K562 (cell line): ENCODE results near the gene ZNF48. TPM values are rescaled to one million over a fixed set of nuclear protein-coding genes. Genes with fewer than 3 reads are reported as not detected.

Experiments
- ATAC-seq: fragments of 200-7000 bp; cut with Tn5 transposase; 3 replicates; pipeline ENCODE4 v1.9.1; 2020; ENCODE audit warnings: moderate library complexity
- BruUV-seq: library from RNA; stranded (reverse); fragments of 400-500 nt; replicated peaks from 2 replicates; lab custom pipeline; 2021; lab: Mats Ljungman, UMichigan
- CTCF ChIA-PET: fragments of 300-600 bp; formaldehyde crosslinking; extraction: SDS; loops from one replicate; lab custom pipeline; 2021; ENCODE audit warnings: low intra/inter-chr PET ratio; lab: Yijun Ruan, JAX
- POLR2A ChIA-PET: fragments of 300-600, 350-650 bp; sonication (Branson Sonifier 250); formaldehyde crosslinking; extraction: SDS; loops from one replicate; lab custom pipeline; 2021; ENCODE audit warnings: antibody characterized with exemption, inconsistent platforms; lab: Yijun Ruan, JAX
- DNase-seq, 4 experiments: peaks; one replicate each; pipeline versions ENCODE4 v3.0.0 to v3.0.0-alpha.2; 2011 to 2018; ENCODE audit warnings: low spot score in 3 of 4, mixed read lengths in 3 of 4; ENCODE audit errors: extremely low read depth in 1 of 4
- FAIRE-seq: peaks from 2 replicates; lab custom pipeline; 2011; peaks lifted over from hg19 to GRCh38; lab: Jason Lieb, UNC
- H2AFZ ChIP-seq: 2 replicates; pipeline ENCODE4 v1.6.0; 2011; ENCODE audit warnings: low read depth, low read length, control low read depth, inconsistent platforms
- H3K27ac ChIP-seq: fragments of 200-600 bp; 3 replicates; pipeline ENCODE4 v1.8.0; 2011; ENCODE audit warnings: low read depth, mild to moderate bottlenecking, control low read depth, inconsistent platforms, low read length, moderate library complexity, mixed read lengths; ENCODE audit errors: extremely low read depth
- H3K27me3 ChIP-seq, 2 experiments: fragments of 300-600 bp in 1 of 2; 2 replicates in 1 of 2; 3 replicates in 1 of 2; pipeline versions ENCODE4 v1.6.0 to v1.8.0; 2011; ENCODE audit warnings: inconsistent platforms in 2 of 2, low read length in 2 of 2, mild to moderate bottlenecking in 1 of 2, mixed read lengths in 1 of 2, moderate library complexity in 1 of 2; ENCODE audit not compliant: control insufficient read depth in 2 of 2, insufficient read depth in 2 of 2
- H3K36me3 ChIP-seq: fragments of 300-600 bp; 3 replicates; pipeline ENCODE4 v1.8.0; 2011; ENCODE audit warnings: mild to moderate bottlenecking, low read length, inconsistent platforms; ENCODE audit not compliant: control insufficient read depth, insufficient read depth
- H3K4me1 ChIP-seq, 2 experiments: fragments of 200-600 bp in 1 of 2; replicated peaks in 1 of 2; 2 replicates in 1 of 2; 3 replicates in 1 of 2; pipeline versions ENCODE4 v1.5.1 to v1.8.0; 2011; ENCODE audit warnings: inconsistent platforms in 2 of 2, low read length in 2 of 2, mild to moderate bottlenecking in 1 of 2, mixed read lengths in 1 of 2, moderate library complexity in 1 of 2; ENCODE audit not compliant: control insufficient read depth in 2 of 2, insufficient read depth in 2 of 2
- H3K4me2 ChIP-seq: 2 replicates; pipeline ENCODE4 v1.6.1; 2011; ENCODE audit warnings: low read length, control low read depth, inconsistent platforms, mixed read lengths; ENCODE audit not compliant: insufficient read depth
- H3K4me3 ChIP-seq: fragments of 200-600 bp; sonication (generic), shearing (Covaris generic); 2 replicates; pipeline ENCODE4 v1.5.1; 2016; ENCODE audit warnings: control low read depth, inconsistent platforms
- H3K79me2 ChIP-seq: fragments of 200-600 bp; 3 replicates; pipeline ENCODE4 v1.8.0; 2011; ENCODE audit warnings: low read length, inconsistent platforms; ENCODE audit not compliant: control insufficient read depth, insufficient read depth
- H3K9ac ChIP-seq, 2 experiments: 2 replicates each; pipeline versions ENCODE4 v1.6.0 to v1.6.1; 2011; ENCODE audit warnings: low read depth in 2 of 2, low read length in 2 of 2, control low read depth in 1 of 2, inconsistent platforms in 1 of 2, mild to moderate bottlenecking in 1 of 2, mixed read lengths in 1 of 2; ENCODE audit not compliant: insufficient read depth in 1 of 2
- H3K9me1 ChIP-seq: one replicate; pipeline ENCODE4 v1.6.0; 2011; ENCODE audit warnings: inconsistent platforms, mild to moderate bottlenecking, low read length, moderate library complexity; ENCODE audit not compliant: control insufficient read depth, insufficient read depth
- H3K9me3 ChIP-seq: replicated peaks from 2 replicates; pipeline ENCODE4 v1.5.1; 2011; ENCODE audit warnings: low read depth, low read length, inconsistent platforms; ENCODE audit not compliant: control insufficient read depth, insufficient read depth
- H4K20me1 ChIP-seq: replicated peaks from 2 replicates; pipeline ENCODE4 v1.6.1; 2011; ENCODE audit warnings: low read length, inconsistent platforms, mixed read lengths; ENCODE audit not compliant: control insufficient read depth, insufficient read depth
- COPS2 ChIP-seq: fragments of 450-650 bp; conservative IDR thresholded peaks from 2 replicates; pipeline ENCODE4 v1.6.1; 2016; ENCODE audit warnings: mild to moderate bottlenecking, moderate library complexity
- DDX20 ChIP-seq: fragments of 450-650 bp; IDR thresholded peaks from 2 replicates; pipeline ENCODE4 v1.6.1; 2016; ENCODE audit warnings: missing genetic modification characterization, low read depth, mild to moderate bottlenecking, missing compliant biosample characterization, moderate library complexity
- ELF2 ChIP-seq: fragments of 250-450 bp; sonication (Bioruptor Pico); IDR thresholded peaks from 2 replicates; pipeline ENCODE4 v1.5.0; 2021; ENCODE audit warnings: mild to moderate bottlenecking
- ELF4 ChIP-seq: fragments of 450-650 bp; formaldehyde crosslinking; IDR thresholded peaks from 2 replicates; pipeline ENCODE4 v1.4.0; 2022; ENCODE audit warnings: missing genetic modification characterization
- FOXJ3 ChIP-seq: sonication (generic); formaldehyde crosslinking; IDR thresholded peaks from 2 replicates; pipeline ENCODE4 v1.4.0; 2020; ENCODE audit warnings: mild to moderate bottlenecking, missing genetic modification reagents
- HMGXB4 ChIP-seq: sonication (generic); formaldehyde crosslinking; IDR thresholded peaks from 2 replicates; pipeline ENCODE4 v1.8.1; 2023; ENCODE audit warnings: mild to moderate bottlenecking, missing genetic modification reagents
- IRF1 ChIP-seq: sonication (generic); formaldehyde crosslinking; IDR thresholded peaks from 2 replicates; pipeline ENCODE4 v1.8.0; 2022; ENCODE audit warnings: missing genetic modification reagents, mild to moderate bottlenecking, borderline replicate concordance
- KDM2B ChIP-seq: fragments of 250-450 bp; sonication (Bioruptor Pico); IDR thresholded peaks from 2 replicates; pipeline ENCODE4 v1.8.0; 2021; ENCODE audit warnings: mild to moderate bottlenecking, moderate library complexity
- MEF2A ChIP-seq: IDR thresholded peaks from 2 replicates; pipeline ENCODE4 v1.6.1; 2011; ENCODE audit warnings: low read depth, mild to moderate bottlenecking, low read length, moderate library complexity; ENCODE audit not compliant: control insufficient read depth
- POLR3G ChIP-seq: IDR thresholded peaks from 2 replicates; pipeline ENCODE4 v1.6.1; 2011; ENCODE audit not compliant: insufficient read length, insufficient replicate concordance; ENCODE audit errors: extremely low read depth
- RBM34 ChIP-seq: fragments of 200-400 bp; formaldehyde crosslinking; IDR thresholded peaks from 2 replicates; pipeline ENCODE4 v1.6.1; 2018; ENCODE audit warnings: low read length, borderline replicate concordance; ENCODE audit not compliant: insufficient read depth
- SAP30 ChIP-seq: fragments of 200-600 bp; sonication (generic); IDR thresholded peaks from 2 replicates; pipeline ENCODE4 v1.6.1; 2012; ENCODE audit warnings: borderline replicate concordance, low read depth, mild to moderate bottlenecking, moderate library complexity, low read length, control low read depth, inconsistent platforms; ENCODE audit not compliant: insufficient read depth, poor library complexity, severe bottlenecking
- TCF15 ChIP-seq: fragments of 250-450 bp; sonication (Bioruptor Pico); IDR thresholded peaks from 2 replicates; pipeline ENCODE4 v1.8.0; 2022; ENCODE audit warnings: moderate library complexity, mild to moderate bottlenecking, inconsistent platforms
- ZNF232 ChIP-seq: sonication (generic); formaldehyde crosslinking; IDR thresholded peaks from 2 replicates; pipeline ENCODE4 v1.8.0; 2022; ENCODE audit warnings: mild to moderate bottlenecking, missing genetic modification reagents
- ZNF239 ChIP-seq: fragments of 250-450 bp; sonication (Bioruptor Pico); IDR thresholded peaks from 2 replicates; pipeline ENCODE4 v1.4.0; 2020; ENCODE audit warnings: mild to moderate bottlenecking
- ZNF717 ChIP-seq: fragments of 250-450 bp; sonication (Bioruptor Pico); IDR thresholded peaks from 2 replicates; pipeline ENCODE4 v1.5.0; 2021
- WGBS: fragments of 100-300 bp; shearing (Covaris generic); methylation state at CpG from one replicate; pipeline ENCODE4 v1.1.6; 2016; ENCODE audit warnings: low coverage, mixed read lengths; ENCODE audit not compliant: insufficient coverage; ENCODE audit errors: missing lambda C conversion rate; 5-methylcytosine and 5-hydroxymethylcytosine counted together
- in situ Hi-C: fragments of 300-500 bp; cut with MboI; formaldehyde crosslinking; loops from 4 replicates; pipeline ENCODE4 v1.15.0; 2018; ENCODE audit warnings: inconsistent platforms, mixed read lengths
- intact Hi-C: fragments of 100-400 bp; cut with micrococcal nuclease; formaldehyde crosslinking; loops from 2 replicates; pipeline ENCODE4 v1.14.2; 2022
- polyA plus RNA-seq, 8 experiments: library from polyadenylated mRNA; depleted of rRNA in 4 of 8; stranded (reverse) in 5 of 8; unstranded in 3 of 8; fragments of >200 nt; fragmentation: Nextera tagmentation in 2 of 8; fragmentation: Illumina TruSeq in 1 of 8; extraction: Ambion mirVana in 2 of 8; extraction: Trizol in 1 of 8; gene quantifications; 2 replicates each; pipeline versions ENCODE4 v1.2.1 to v1.2.3, GENCODE V29; 2011 to 2014; ENCODE audit warnings: inconsistent platforms in 1 of 8, missing spikeins in 1 of 8
- total RNA-seq, 7 experiments: library from RNA; depleted of rRNA in 6 of 7; stranded (reverse); fragments of >200 nt in 6 of 7; fragmentation: Illumina TruSeq in 2 of 7; extraction: Trizol in 2 of 7; gene quantifications; 2 replicates each; pipeline versions ENCODE4 v1.2.1 to v1.2.3, GENCODE V29; 2011 to 2021; ENCODE audit warnings: low replicate concordance in 1 of 7

ZNF48 gene
- total and polyA plus RNA-seq, 9 of the 15 experiments (the other 6 are each of a cell fraction or from before 2014, with no cell fraction given), result 0.38 to 11.6 (median 4.7) TPM

- TF ChIP-seq DDX20 (tag) (no peak), KDM2B (CRISPR knock-in tag) (no peak)
- TF ChIP-seq, all 486 proteins: peak for 141
These were observed 34.6 kb downstream of the ZNF48 start, which contains the start of gene DCTPP1 (continued) for GRCh38 chr16:30429678-30430427.

GRCh38 chr16:30430428-30430970 lies 35.3 kb downstream of the ZNF48 start:
- ChIA-PET POLR2A (interaction anchor here (0.9 to 1.9 kb wide), 12 partner anchors 9 to 228 kb away, joined by 3 to 16 read pairs (median 4); partner anchors contain the start of genes FBRS, PRR14, SEPHS2 and ZNF764), CTCF (interaction anchor here (0.5 to 3.3 kb wide), 3 partner anchors 199 to 228 kb away, joined by 3 to 23 read pairs (median 10); partner anchors contain the start of gene FBRS)
- no peaks in the 10 kb centered on the region for H3K27me3 ChIP-seq
- H3K9ac ChIP-seq, result peak overlapping the region; percentile 74 to 81
- intact Hi-C loops (loop anchor here (1.0 kb wide), 3 partner anchors 15 to 228 kb away; partner anchors contain the start of genes FBRS and SEPHS2), in situ Hi-C loops (loop anchor here (10.0 kb wide), 1 partner anchor 194 kb away; no protein-coding TSS in a partner anchor)
- H3K9me3 ChIP-seq, result no peaks in the 10 kb centered on the region
- H3K4me2 ChIP-seq, result peak overlapping the region; percentile 74
- peaks cover 40% of the 10 kb centered on the region for H3K79me2 ChIP-seq
- BruUV-seq, result TSS peak; percentile 84
- peak overlapping the region; percentile 95 for H2AFZ ChIP-seq
- 34% methylated on average over 16 of the region's 19 CpGs for WGBS
- peak overlapping the region; percentile 75 for H3K4me3 ChIP-seq
- FAIRE-seq, result peak; percentile 56
- H3K4me1 ChIP-seq, result peaks cover 15 to 36% of the 10 kb centered on the region in 2 experiments
- H3K27ac ChIP-seq, result peak overlapping the region; percentile 56
- ATAC-seq, result peak; percentile 75
- no peaks in the 10 kb centered on the region for H4K20me1 ChIP-seq
- no peaks in the 10 kb centered on the region for H3K9me1 ChIP-seq
- peak in 3 of 4 experiments; percentile 53 to 69 (median 58) for DNase-seq
- peaks cover 29% of the 10 kb centered on the region for H3K36me3 ChIP-seq
- TF ChIP-seq ZNF239 (CRISPR knock-in tag) (no peak), SAP30 (no peak), FOXJ3 (CRISPR knock-in tag) (no peak), ELF4 (CRISPR knock-in tag) (no peak), HMGXB4 (CRISPR knock-in tag) (no peak; the same call in none of the 2 replicates), IRF1 (CRISPR knock-in tag) (no peak), POLR3G (no peak), ZNF232 (no peak), TCF15 (CRISPR knock-in tag) (no peak; the same call in 1 of the 2 replicates), COPS2 (no peak), ELF2 (CRISPR knock-in tag) (no peak), MEF2A (no peak), ZNF717 (no peak), RBM34 (no peak)
